ENCODE data around the gene ARMC6.

DNA sequence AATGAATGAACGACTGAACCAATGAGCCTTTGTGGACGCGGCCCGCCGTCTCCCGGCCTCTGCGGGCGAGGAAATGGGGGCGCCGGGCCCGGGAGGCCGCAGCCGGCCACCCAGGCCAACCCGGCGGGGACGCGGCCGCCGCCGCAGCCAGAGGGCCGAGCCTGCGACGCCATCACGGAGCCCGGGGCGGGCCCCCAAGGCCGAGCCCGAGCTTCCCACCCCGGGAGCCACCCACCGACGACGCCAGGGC lies 302 bp upstream of the ARMC6 start:
- TF ChIP-seq CTCF (IDR thresholded peaks at IDR 0.05), result peak in 1 of 6 experiments; percentile 5
- no peak for TF ChIP-seq POLR2A (IDR thresholded peaks at IDR 0.05)
